Measurements from ENCODE around the gene ITIH4. TPM values are rescaled to one million over a fixed set of nuclear protein-coding genes. Genes with fewer than 3 reads are reported as not detected.

Gene ITIH4
- total and polyA plus RNA-seq, 11 donors = 0.76 to 11.2 (median 4.2) TPM

DNA sequence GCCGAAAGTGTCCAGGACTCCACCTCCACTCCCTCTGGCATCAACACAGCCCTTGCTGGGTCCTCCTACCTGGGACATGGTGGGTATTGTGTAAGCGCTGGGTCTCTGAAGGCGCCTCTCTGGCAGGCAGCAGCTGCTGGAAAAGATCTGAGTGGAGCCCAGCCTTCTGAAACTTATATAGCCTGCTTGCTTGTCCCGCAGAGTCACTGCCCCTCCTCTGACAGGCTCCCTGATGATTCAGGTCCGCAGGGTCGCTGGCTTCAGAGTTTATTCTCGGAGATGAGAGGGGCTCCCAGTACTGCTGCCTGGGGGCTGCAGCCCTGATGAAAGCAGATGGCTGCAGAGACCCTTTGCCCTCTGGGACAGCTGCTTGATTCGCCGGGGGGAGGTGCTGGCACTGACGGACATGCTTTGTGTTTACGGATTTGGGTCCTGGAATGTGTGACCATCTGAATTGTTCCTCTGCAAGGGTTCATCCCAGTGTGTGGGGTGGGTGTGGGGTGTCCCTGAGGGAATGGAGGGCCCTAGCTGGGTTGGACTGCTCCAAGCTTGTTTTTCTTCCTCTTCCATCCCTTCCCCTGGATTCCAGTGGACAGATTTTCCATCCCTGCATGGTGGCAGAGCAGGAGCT lies 4.5 kb upstream of the ITIH4 start, which contains the start of gene MUSTN1:
Gene MUSTN1 (minus strand): TSS at position 149 of the 631 bp plus-strand sequence. CDS start 71 bp downstream, at position 78.
- intact Hi-C loops (cut with DNase I) = loop anchor here in 2 of 10 donors (5.0 kb wide), 1 partner anchor 63 kb away; the partner anchor contains the start of gene NEK4 (in 2 of the 2)
- H3K27ac ChIP-seq = peak within 1 kb of the TSS; percentile 32 to 90 (median 57)
- TF ChIP-seq POLR2A (IDR thresholded peaks at IDR 0.05) = no peak
- TF ChIP-seq, protein P1, sequence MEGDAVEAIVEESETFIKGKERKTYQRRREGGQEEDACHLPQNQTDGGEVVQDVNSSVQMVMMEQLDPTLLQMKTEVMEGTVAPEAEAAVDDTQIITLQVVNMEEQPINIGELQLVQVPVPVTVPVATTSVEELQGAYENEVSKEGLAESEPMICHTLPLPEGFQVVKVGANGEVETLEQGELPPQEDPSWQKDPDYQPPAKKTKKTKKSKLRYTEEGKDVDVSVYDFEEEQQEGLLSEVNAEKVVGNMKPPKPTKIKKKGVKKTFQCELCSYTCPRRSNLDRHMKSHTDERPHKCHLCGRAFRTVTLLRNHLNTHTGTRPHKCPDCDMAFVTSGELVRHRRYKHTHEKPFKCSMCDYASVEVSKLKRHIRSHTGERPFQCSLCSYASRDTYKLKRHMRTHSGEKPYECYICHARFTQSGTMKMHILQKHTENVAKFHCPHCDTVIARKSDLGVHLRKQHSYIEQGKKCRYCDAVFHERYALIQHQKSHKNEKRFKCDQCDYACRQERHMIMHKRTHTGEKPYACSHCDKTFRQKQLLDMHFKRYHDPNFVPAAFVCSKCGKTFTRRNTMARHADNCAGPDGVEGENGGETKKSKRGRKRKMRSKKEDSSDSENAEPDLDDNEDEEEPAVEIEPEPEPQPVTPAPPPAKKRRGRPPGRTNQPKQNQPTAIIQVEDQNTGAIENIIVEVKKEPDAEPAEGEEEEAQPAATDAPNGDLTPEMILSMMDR (IDR thresholded peaks at IDR 0.05) = no peak
- 20 to 48% (median 44%) methylated on average over 3 to 11 of the region's 11 CpGs for WGBS, 4 donors
- H3K4me3 ChIP-seq = peak within 1 kb of the TSS in 10 of 12 donors; percentile 12 to 53 (median 37)
- H3K36me3 ChIP-seq = peaks cover 0 to 29% (median under 1%) of the 10 kb centered on the region in 9 donors
- H3K27me3 ChIP-seq = no peaks in the 10 kb centered on the region
- DNase-seq (peak in 4 of 5 donors; percentile 36 to 68 (median 59)), ATAC-seq (peak; percentile 35 to 65 (median 48))
- H3K4me1 ChIP-seq = peaks cover 5 to 45% (median 23%) of the 10 kb centered on the region in 12 donors
- H3K9me3 ChIP-seq = no peaks in the 10 kb centered on the region

DNA sequence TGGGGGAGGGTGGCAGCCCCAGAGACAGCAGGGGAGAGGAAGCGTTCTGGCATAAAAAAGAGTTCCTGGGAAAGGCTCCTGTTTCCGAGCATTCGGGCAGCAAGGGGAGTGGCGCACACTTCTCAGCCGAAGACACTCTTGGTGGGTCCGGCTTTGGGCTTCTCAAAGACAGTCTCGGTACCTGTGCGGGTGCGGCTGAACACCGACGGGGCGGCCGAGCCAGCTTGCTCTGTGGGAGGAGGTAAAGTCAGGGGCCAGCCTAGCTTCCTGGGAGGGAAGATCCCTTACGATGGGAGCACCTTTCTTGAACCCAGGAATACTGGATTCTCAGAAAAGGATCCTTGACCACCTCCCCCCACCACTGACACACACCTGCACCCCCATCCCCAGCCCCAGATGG lies 2.7 kb upstream of the ITIH4 start:
- TF ChIP-seq, protein P1 (IDR thresholded peaks at IDR 0.05) = no peak
- TF ChIP-seq POLR2A (IDR thresholded peaks at IDR 0.05) = no peak
- peak overlapping the region in 3 of 12 donors; percentile 26 to 52 (median 46) for H3K4me3 ChIP-seq
- H3K27ac ChIP-seq = peak overlapping the region in 1 of 12 donors; percentile 34
- WGBS, 4 donors = 90 to 96% (median 95%) methylated on average over 12 to 14 of the region's 14 CpGs
- intact Hi-C loops (cut with DNase I) = loop anchor here in 1 of 10 donors (5.0 kb wide), 1 partner anchor 61 kb away; the partner anchor contains the start of gene NEK4
- ATAC-seq (no peak), DNase-seq (peak in 1 of 5 donors; percentile 48)
- peaks cover 5 to 45% (median 23%) of the 10 kb centered on the region in 12 donors for H3K4me1 ChIP-seq
- peaks cover 0 to 18% (median 0%) of the 10 kb centered on the region in 9 donors for H3K36me3 ChIP-seq
- H3K9me3 ChIP-seq = no peaks in the 10 kb centered on the region
- no peaks in the 10 kb centered on the region for H3K27me3 ChIP-seq

DNA sequence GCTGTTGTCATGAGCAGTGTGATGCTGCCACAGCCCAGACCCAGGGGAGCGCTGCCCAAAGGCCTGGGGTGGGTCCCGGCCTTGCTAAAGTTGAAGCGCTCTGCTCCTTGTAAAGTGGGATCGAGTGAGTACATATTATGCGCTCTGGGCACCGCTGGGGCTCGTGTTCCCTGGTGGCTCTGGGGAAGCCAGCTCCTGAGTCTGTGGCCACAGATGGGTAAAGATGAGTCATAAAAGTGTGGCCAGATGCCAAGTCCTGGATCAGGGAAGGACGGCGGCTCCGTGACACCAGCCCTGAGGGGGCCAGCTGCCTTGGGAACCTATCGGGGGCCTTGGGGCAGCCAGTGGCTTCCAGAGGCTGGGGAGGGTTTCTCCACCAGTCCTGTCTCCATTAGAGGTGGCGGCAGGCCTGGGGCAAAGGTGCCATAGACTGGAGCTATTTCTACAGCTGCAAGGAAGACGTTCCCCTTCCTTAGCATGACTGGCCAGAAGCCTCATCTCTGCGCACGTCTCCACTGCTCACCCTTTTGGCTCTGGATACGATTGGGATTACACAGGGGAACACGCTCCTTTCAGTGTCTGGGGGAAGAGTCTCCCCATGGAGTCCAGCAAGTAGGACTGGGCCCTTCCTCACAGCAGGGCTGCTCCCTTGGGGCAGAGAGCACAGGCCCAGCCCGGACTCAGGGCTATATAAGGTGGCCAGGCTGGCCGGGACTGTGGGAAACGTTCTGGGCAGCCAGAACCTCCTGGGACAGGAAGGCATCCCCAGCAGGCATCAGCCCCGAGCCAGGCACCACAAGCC lies 1.2 kb upstream of the ITIH4 start:
- Histone ChIP-seq H3K27ac (peak overlapping the region in 8 of 12 donors; percentile 4 to 53 (median 46)), H3K9me3 (no peaks in the 10 kb centered on the region), H3K27me3 (no peaks in the 10 kb centered on the region), H3K36me3 (peaks cover 0 to 18% (median 0%) of the 10 kb centered on the region in 9 donors), H3K4me3 (no peak overlapping the region), H3K4me1 (peaks cover 5 to 41% (median 23%) of the 10 kb centered on the region in 12 donors)
- intact Hi-C loops (cut with DNase I) = loop anchor here in 1 of 10 donors (5.0 kb wide), 1 partner anchor 59 kb away; the partner anchor contains the start of gene NEK4
- ATAC-seq = peak in 2 of 4 donors; percentile 10 to 34
- peak in 4 of 5 donors; percentile 51 to 68 (median 68) for DNase-seq
- 53 to 67% (median 62%) methylated on average over 19 to 21 of the region's 21 CpGs for WGBS, 4 donors
- TF ChIP-seq POLR2A (IDR thresholded peaks at IDR 0.05) = no peak
- TF ChIP-seq, protein P1 (IDR thresholded peaks at IDR 0.05) = no peak

Measured in heart left ventricle (tissue), 16 donors.